ENCODE measurements around the gene TTC12. TPM values are rescaled to one million over a fixed set of nuclear protein-coding genes. Genes with fewer than 3 reads are reported as not detected.

TTC12 gene
- polyA plus RNA-seq, 1 donor from 2014 or later, result 4.2 TPM

DNA sequence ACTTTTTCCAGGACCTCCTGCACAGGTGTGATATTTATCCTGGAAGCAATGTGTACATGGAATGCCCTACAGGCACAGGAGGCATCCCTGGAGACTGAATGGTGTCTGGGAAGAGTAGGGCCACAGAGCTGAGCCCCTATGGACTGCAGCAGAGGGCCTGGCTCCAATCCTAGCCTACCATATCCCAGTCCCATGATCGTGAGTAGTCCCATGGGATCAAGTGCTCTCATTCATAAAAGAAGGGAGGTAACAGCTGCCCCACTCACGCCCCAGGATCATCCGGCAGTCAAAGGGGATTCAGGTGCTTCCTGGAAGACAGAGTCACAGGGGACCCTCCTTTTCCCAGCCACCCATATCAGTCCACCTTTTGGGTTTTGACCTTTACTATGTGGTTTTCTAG, 97.2 kb downstream of the TTC12 start:
- H4K20me1 ChIP-seq (ENCODE audit: insufficient read depth), result no peaks in the 10 kb centered on the region
- TF ChIP-seq, protein P1, sequence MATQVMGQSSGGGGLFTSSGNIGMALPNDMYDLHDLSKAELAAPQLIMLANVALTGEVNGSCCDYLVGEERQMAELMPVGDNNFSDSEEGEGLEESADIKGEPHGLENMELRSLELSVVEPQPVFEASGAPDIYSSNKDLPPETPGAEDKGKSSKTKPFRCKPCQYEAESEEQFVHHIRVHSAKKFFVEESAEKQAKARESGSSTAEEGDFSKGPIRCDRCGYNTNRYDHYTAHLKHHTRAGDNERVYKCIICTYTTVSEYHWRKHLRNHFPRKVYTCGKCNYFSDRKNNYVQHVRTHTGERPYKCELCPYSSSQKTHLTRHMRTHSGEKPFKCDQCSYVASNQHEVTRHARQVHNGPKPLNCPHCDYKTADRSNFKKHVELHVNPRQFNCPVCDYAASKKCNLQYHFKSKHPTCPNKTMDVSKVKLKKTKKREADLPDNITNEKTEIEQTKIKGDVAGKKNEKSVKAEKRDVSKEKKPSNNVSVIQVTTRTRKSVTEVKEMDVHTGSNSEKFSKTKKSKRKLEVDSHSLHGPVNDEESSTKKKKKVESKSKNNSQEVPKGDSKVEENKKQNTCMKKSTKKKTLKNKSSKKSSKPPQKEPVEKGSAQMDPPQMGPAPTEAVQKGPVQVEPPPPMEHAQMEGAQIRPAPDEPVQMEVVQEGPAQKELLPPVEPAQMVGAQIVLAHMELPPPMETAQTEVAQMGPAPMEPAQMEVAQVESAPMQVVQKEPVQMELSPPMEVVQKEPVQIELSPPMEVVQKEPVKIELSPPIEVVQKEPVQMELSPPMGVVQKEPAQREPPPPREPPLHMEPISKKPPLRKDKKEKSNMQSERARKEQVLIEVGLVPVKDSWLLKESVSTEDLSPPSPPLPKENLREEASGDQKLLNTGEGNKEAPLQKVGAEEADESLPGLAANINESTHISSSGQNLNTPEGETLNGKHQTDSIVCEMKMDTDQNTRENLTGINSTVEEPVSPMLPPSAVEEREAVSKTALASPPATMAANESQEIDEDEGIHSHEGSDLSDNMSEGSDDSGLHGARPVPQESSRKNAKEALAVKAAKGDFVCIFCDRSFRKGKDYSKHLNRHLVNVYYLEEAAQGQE (IDR thresholded peaks at IDR 0.05; ENCODE audit: borderline replicate concordance), result no peak
- no peak for TF ChIP-seq SMC3 (conservative IDR thresholded peaks at IDR 0.05; ENCODE audit: poor library complexity)
- TF ChIP-seq MXI1 (conservative IDR thresholded peaks at IDR 0.05; ENCODE audit: poor library complexity, severe bottlenecking), result no peak
- H3K79me2 ChIP-seq (replicated peaks; ENCODE audit: insufficient read depth, low read length), result no peaks in the 10 kb centered on the region
- no peaks in the 10 kb centered on the region for H3K9me3 ChIP-seq (ENCODE audit: low read length)
- H2AFZ ChIP-seq (ENCODE audit: low read depth, low read length), result no peak overlapping the region
- H3K4me2 ChIP-seq (ENCODE audit: low read length), result no peak overlapping the region
- no peaks in the 10 kb centered on the region for H3K27me3 ChIP-seq (ENCODE audit: insufficient read depth, low read depth, low read length)
- no peaks in the 10 kb centered on the region for H3F3A ChIP-seq (ENCODE audit: insufficient read depth, low read length, poor library complexity, severe bottlenecking)
- no peaks in the 10 kb centered on the region for H3K9me2 ChIP-seq (ENCODE audit: insufficient read depth, low read length)
- H3K36me3 ChIP-seq (ENCODE audit: insufficient read depth, low read length), result no peaks in the 10 kb centered on the region
- no peak overlapping the region for H3K9ac ChIP-seq (ENCODE audit: low read length)
- H3K27ac ChIP-seq (ENCODE audit: low read length), result no peak overlapping the region
- H3K4me3 ChIP-seq (ENCODE audit: low read length), result no peak overlapping the region

DNA sequence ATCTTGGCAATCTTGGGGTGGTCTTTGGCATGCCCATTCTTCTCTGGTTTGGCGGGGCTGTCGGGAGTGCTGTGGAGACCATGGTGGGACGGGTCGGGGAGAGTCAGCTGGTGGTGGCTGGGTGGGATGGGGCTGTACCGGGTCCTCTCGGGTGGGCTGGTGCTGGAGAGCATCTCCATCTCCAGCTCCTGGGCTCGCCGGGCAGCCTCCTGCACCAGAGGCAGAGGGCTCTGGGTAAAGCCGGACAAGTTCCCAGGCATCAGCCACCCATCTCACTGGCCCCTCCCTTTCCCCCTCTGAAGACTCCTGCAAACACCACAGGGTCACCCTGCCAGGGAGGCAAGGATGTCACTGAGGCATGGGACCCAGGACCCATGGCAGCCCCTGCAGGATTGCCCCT, 98.3 kb downstream of the TTC12 start:
- no peak overlapping the region for H3K9ac ChIP-seq (ENCODE audit: low read length)

More for the DNA sequence above, 98.3 kb downstream of the TTC12 start:
- H3K9me3 ChIP-seq (ENCODE audit: low read length), result no peaks in the 10 kb centered on the region
- H3K4me3 ChIP-seq (ENCODE audit: low read length), result no peak overlapping the region
- H4K20me1 ChIP-seq (ENCODE audit: insufficient read depth), result no peaks in the 10 kb centered on the region
- no peaks in the 10 kb centered on the region for H3K27me3 ChIP-seq (ENCODE audit: insufficient read depth, low read depth, low read length)
- H3K79me2 ChIP-seq (replicated peaks; ENCODE audit: insufficient read depth, low read length), result no peaks in the 10 kb centered on the region
- TF ChIP-seq MXI1 (conservative IDR thresholded peaks at IDR 0.05; ENCODE audit: poor library complexity, severe bottlenecking) (no peak), TAF1 (IDR thresholded peaks at IDR 0.05; ENCODE audit: low read depth) (no peak), POLR2AphosphoS5 (IDR thresholded peaks at IDR 0.05) (no peak), EZH2 (IDR thresholded peaks at IDR 0.05; ENCODE audit: borderline replicate concordance, insufficient read depth, low read length, poor library complexity, severe bottlenecking) (no peak), SMC3 (conservative IDR thresholded peaks at IDR 0.05; ENCODE audit: poor library complexity) (no peak), EP300 (conservative IDR thresholded peaks at IDR 0.05; ENCODE audit: poor library complexity, severe bottlenecking) (no peak), RAD21 (conservative IDR thresholded peaks at IDR 0.05) (no peak)
- TF ChIP-seq, protein P1 (IDR thresholded peaks at IDR 0.05; ENCODE audit: borderline replicate concordance), result no peak
- TF ChIP-seq, protein P2, sequence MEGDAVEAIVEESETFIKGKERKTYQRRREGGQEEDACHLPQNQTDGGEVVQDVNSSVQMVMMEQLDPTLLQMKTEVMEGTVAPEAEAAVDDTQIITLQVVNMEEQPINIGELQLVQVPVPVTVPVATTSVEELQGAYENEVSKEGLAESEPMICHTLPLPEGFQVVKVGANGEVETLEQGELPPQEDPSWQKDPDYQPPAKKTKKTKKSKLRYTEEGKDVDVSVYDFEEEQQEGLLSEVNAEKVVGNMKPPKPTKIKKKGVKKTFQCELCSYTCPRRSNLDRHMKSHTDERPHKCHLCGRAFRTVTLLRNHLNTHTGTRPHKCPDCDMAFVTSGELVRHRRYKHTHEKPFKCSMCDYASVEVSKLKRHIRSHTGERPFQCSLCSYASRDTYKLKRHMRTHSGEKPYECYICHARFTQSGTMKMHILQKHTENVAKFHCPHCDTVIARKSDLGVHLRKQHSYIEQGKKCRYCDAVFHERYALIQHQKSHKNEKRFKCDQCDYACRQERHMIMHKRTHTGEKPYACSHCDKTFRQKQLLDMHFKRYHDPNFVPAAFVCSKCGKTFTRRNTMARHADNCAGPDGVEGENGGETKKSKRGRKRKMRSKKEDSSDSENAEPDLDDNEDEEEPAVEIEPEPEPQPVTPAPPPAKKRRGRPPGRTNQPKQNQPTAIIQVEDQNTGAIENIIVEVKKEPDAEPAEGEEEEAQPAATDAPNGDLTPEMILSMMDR (IDR thresholded peaks at IDR 0.05; ENCODE audit: poor library complexity, severe bottlenecking), result no peak
- no peaks in the 10 kb centered on the region for H3K9me2 ChIP-seq (ENCODE audit: insufficient read depth, low read length)
- no peak overlapping the region for H3K27ac ChIP-seq (ENCODE audit: low read length)
- H3K36me3 ChIP-seq (ENCODE audit: insufficient read depth, low read length), result no peaks in the 10 kb centered on the region
- no peak overlapping the region for H2AFZ ChIP-seq (ENCODE audit: low read depth, low read length)
- no peak overlapping the region for H3K4me2 ChIP-seq (ENCODE audit: low read length)
- H3F3A ChIP-seq (ENCODE audit: insufficient read depth, low read length, poor library complexity, severe bottlenecking), result no peaks in the 10 kb centered on the region
